Liver (tissue), 3 donors: ENCODE measurements around the gene PER1.

Experiments
- CTCF ChIP-seq: fragments of 150-350 bp; IDR thresholded peaks from 2 replicates; pipeline ENCODE4 v1.5.1; 2017; ENCODE audit warnings: improper control_type of control experiment, low read depth, low read length; ENCODE audit not compliant: missing input control
- GABPA ChIP-seq, 2 donors: IDR thresholded peaks in 1 of 2; conservative IDR thresholded peaks in 1 of 2; 2 replicates each; pipeline ENCODE4 v1.6.1; 2016; ENCODE audit warnings: antibody characterized with exemption in 2 of 2, mild to moderate bottlenecking in 1 of 2, moderate library complexity in 1 of 2
- JUND ChIP-seq, 2 donors: IDR thresholded peaks; 2 replicates each; pipeline ENCODE4 v1.6.1; 2016; ENCODE audit warnings: antibody characterized with exemption in 2 of 2
- RAD21 ChIP-seq, 2 donors: IDR thresholded peaks; 2 replicates each; pipeline ENCODE4 v1.6.1; 2016; ENCODE audit warnings: antibody characterized with exemption in 2 of 2, mild to moderate bottlenecking in 2 of 2
- REST ChIP-seq: IDR thresholded peaks from 2 replicates; pipeline ENCODE4 v1.6.1; 2016; ENCODE audit warnings: antibody characterized with exemption, mild to moderate bottlenecking
- TAF1 ChIP-seq: conservative IDR thresholded peaks from 2 replicates; pipeline ENCODE4 v1.6.1; 2016; ENCODE audit warnings: antibody characterized with exemption, mild to moderate bottlenecking
- YY1 ChIP-seq: IDR thresholded peaks from 2 replicates; pipeline ENCODE4 v1.6.1; 2016; ENCODE audit warnings: antibody characterized with exemption, mild to moderate bottlenecking
- TF ChIP-seq, protein P1 (sequence below): IDR thresholded peaks from 2 replicates; pipeline ENCODE4 v1.6.1; 2016; ENCODE audit warnings: antibody characterized with exemption
- donor health status: healthy.
- donor health status: healthy.

DNA sequence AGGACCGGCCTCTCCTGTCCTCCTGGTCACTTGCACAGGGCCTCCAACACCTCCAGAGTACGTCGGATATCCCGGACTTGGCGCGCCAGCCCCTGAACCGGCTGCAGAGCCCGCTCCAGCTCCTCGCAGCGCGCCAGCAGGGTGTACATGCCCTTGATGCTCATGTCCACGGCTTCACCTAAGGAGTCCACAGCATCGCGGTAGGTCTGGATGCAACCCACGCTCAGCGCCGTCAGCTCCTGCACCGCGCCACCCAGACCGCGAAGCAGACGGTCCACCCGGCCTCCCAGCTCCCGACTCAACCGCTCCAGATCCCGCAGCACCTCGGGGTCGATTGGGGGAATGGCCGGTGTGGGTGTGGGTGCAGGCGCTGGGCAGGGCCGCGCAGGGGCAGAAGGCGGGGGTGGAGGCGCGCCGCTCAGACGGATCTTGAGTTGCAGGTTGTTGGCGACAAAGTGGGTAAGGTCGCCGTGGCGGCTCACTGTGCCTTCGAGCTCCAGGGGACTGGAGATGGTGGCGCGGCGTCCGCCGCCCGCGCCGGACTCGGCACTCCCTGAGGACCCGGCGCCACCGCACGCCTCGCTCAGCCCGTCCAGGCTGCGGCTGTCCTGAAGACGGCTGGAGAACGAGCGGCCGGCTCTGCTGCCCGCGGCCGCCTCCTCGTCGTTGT lies 37.0 kb upstream of the PER1 start:
- TF ChIP-seq CTCF (no peak), JUND (IDR thresholded peaks at IDR 0.05) (no peak), RAD21 (IDR thresholded peaks at IDR 0.05) (no peak), TAF1 (no peak), REST (no peak), GABPA (IDR thresholded peaks at IDR 0.05 in 1 of 2, conservative IDR thresholded peaks at IDR 0.05 in 1 of 2) (no peak), YY1 (no peak)
- TF ChIP-seq, protein P1, sequence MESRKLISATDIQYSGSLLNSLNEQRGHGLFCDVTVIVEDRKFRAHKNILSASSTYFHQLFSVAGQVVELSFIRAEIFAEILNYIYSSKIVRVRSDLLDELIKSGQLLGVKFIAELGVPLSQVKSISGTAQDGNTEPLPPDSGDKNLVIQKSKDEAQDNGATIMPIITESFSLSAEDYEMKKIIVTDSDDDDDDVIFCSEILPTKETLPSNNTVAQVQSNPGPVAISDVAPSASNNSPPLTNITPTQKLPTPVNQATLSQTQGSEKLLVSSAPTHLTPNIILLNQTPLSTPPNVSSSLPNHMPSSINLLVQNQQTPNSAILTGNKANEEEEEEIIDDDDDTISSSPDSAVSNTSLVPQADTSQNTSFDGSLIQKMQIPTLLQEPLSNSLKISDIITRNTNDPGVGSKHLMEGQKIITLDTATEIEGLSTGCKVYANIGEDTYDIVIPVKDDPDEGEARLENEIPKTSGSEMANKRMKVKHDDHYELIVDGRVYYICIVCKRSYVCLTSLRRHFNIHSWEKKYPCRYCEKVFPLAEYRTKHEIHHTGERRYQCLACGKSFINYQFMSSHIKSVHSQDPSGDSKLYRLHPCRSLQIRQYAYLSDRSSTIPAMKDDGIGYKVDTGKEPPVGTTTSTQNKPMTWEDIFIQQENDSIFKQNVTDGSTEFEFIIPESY: no peak
